GM19452 (cell line): ENCODE data around the gene EI24.
"Not testable (repeated sequence)": the region's sequence is repeated elsewhere in the genome, so short reads cannot be mapped to it uniquely, and the experiment has no call there.

Source experiments
- ATAC-seq: cut with Tn5 transposase; IDR thresholded peaks from one replicate; pipeline ENCODE4 v1.9.1; 2021; ENCODE audit not compliant: unreplicated experiment

EI24 gene

DNA sequence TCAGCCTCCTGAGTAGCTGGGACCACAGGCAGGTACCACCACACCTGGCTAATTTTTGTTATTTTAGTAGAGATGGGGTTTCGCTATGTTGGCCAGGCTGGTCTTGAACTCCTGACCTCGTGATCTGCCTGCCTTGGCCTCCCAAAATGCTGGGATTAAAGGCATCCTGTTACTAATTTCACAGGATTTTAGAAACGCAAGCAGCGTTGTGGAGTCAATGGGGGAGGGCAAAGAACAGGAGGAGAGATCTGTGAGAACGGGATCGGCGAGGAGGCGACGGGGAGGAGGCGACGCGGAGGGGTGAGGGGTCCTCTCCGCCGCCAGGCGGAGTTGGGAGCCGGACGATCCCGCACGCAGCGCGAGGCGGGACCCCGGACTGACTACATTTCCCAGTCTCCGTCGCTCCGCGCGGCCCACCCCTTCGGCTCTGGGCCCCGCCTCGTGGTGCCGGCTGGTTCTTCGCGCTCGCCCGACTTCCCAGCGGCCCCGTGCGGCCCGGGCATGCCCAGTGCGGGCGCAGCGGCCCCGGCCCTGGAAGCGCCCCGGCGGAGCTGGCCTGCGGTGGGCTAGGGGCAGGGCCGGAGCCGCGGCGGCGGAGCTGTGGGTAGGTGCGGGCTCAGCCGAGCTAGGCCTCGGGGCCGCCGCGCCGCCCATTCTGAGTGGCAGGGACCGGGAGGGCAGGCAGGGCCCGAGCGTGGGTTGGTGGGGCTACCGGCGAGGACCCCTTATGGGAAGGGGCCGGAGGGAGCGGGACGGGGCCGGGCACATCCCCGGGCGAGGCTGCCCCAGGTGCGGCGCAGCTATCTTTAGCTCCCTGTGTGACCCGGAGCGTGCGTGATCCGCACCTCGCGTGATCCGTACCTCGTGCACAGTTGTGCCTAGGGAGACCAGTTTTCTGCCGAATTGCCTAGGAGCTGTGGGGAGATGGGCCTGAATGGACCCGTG is at the start of gene EI24:
Gene EI24, plus strand, starts transcription at position 508 of the 945 bp plus-strand sequence. CDS start 3,051 bp downstream, outside the sequence.
- peak; percentile 97 for ATAC-seq

DNA sequence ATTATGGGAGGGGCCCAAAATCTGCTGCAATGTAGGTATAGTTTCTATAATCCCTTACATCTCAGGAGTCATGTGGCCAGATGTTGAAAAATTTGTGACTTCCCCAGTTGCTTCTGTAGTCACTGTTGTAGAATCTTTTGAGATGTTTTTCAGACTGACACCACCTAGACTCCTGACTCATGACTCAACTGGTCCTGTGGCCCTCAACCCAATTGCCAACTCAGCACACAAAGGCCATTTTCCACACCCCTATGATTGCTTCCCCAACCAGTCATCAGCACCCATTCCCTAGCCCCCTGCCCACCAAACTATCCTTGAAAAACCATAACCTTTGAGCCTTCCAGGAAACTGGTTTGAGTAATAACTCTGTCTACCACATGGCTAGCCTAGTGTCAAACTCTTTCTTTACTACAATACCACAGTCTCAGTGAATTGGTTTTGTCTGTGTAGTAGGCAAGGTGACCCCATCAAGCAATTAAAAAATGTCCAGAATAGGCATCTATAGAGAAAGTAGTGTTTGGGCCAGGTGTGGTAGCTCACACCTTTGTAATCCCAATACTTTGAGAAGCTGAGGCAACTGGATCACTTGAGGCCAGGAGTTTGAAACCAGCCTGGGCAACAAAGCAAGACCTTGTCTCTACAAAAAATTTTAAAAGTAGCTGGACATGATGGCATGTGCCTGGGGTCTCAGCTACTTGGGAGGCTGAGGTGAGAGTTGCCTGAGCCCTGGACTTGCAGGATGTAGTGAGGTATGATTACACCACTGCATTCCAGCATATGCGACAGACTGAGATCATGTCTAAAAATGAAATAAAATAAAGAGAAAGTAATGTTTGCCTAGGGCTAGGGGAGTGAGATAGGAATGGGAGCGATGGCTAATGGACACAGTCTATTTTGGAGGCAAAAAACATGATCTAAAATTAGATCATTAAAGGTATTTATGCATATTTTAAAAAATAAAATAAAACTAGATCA is 49.1 kb upstream of the EI24 start:
- ATAC-seq, result no peak

DNA sequence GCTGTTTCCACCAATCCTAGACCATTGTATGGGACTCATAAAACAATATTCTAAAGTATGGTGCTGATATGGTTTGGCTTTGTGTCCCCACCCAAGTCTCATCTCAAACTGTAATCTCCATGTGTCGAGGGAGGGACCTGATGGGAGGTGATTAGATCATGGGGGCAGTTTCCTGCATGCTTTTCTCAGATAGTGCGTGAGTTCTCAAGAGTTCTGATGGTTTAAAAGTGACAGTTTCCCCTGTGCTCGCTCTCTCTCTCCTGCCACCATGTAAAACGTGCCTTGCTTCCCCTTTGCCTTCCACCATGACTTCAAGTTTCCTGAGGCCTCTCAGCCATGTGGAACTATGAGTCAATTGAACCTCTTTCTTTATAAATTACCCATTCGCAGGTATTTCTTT is 44.0 kb upstream of the EI24 start:
- no peak for ATAC-seq

GRCh38 chr11:125532668-125533067 is 36.6 kb upstream of the EI24 start:
- ATAC-seq, result no peak

GRCh38 chr11:125535585-125535984 is 33.7 kb upstream of the EI24 start:
- no peak for ATAC-seq

DNA sequence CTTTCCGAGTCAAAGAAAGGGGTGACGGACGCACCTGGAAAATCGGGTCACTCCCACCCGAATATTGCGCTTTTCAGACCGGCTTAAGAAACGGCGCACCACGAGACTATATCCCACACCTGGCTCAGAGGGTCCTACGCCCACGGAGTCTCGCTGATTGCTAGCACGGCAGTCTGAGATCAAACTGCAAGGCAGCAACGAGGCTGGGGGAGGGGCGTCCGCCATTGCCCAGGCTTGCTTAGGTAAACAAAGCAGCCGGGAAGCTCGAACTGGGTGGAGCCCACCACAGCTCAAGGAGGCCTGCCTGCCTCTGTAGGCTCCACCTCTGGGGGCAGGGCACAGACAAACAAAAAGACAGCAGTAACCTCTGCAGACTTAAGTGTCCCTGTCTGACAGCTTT is 32.4 kb upstream of the EI24 start:
- ATAC-seq, result not testable (repeated sequence)

- no peak for ATAC-seq
These were observed 26.6 kb upstream of the EI24 start for GRCh38 chr11:125542709-125543108.

DNA sequence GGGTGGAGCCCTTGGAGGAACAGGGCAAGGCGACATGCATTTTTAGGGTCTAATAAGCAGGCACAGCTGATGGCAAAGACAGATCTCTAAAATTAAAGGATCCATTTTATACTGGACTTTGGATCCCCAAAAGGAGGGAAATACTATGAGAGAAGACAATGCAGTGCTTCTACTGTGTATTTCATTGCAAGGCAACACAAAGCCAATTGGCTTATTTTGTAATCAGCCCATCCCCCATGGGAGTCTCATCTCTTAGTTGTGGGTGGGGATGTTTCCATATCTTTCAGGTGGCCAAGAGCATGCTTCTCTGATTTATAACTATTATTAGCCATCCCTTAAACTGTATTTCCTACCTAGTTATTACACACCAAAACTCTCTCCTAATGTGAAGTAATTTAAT is 18.5 kb upstream of the EI24 start:
- ATAC-seq, result no peak

GRCh38 chr11:125551835-125552342 is 17.4 kb upstream of the EI24 start:
- ATAC-seq, result no peak

- ATAC-seq, result no peak
These were observed 16.4 kb upstream of the EI24 start for GRCh38 chr11:125552927-125553326.

DNA sequence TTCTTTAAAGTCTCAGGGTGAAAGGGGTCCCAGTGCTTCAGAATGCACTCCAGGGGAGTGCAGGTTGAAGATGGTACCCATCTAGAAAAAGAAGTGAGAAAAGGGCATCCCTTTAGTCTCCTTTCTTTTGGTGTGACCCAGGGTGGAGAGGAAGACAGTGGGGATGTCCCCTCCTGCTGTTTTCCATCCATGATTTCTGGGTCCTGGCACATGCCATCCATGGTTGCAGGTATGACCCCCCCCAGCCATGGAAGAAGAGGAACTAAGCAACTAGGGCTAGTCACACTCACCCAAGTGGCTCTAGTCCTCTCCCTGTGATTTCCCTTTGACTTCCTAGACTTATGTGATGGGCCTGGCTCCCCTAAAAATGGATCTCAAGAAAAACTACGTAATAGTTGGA is 15.9 kb upstream of the EI24 start:
- ATAC-seq, result no peak

DNA sequence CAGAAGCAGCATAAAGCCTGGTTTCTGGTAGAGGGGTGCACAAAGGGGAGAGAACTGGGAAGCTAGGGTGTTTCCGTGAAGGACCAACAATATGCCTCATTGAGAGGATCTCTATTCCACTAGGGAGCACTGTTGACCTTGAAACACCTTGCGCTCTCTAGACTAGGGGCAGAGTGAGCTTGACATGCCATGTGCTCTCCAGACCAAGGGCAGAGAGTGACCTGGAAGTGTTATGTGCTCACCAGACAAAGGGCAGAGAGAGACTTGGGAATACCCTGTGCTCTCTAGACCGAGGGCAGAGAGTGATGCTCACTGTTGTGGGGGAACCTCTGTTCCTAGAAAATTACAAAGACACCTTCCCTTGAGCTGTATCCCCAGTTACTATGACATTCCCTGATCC is 15.2 kb upstream of the EI24 start:
- no peak for ATAC-seq

DNA sequence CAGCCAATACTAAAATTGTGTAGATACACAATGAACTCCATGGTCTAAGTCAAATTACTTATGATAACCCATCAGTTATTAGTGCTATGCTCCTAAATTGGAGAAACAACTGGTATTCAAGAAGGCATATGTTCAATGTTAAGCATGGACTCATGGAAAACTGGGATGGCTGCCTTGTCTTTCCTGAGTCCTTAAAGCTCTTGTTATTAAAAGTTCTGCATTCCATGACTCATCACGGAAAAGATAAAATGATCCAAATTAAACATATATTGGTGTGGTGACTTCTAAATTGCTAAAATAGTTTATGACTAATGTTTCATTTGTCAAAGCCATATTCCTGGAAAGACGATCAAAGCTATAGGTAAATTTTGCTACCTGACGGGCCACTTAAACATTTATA is 9.4 kb upstream of the EI24 start:
- no peak for ATAC-seq

DNA sequence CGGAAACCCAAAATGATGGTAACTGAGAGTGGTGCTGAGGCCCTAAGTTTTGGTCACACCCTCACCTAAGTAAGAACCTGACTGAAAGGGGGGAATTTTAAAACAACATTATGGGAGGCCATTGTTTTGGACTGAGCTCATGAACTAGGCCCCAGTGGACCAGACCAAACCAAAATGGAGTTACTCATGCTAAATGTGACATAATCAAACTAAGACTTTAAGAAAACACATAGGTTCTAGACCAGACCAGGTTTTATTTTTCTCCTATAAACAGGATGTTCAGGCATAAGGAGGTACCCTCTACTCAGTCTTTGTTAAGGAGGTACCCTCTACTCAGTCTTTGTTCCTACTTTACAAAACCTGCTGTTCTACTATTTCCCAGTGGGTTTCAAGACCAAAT is 7.4 kb upstream of the EI24 start:
- ATAC-seq, result no peak

DNA sequence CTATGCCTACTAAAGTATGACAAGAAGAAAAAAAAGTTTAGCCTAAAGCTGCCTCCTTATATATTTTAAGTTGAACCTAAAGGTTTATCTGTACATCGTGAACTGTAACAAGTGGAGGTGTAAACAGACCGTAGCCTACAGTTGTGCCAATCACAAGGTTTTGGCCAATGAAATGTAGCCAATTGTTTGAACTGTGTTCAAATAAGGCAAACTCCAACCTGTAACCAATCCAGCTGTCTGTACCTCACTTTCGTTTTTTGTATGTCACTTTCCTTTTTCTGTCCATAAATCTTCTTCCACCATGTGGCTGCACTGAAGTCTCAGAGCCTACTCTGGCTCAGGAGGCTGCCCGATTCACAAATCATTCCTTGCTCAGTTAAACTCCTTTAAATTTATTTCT is 6.8 kb upstream of the EI24 start:
- no peak for ATAC-seq

- ATAC-seq, result no peak
These were observed 4.9 kb upstream of the EI24 start for GRCh38 chr11:125564357-125564756.

GRCh38 chr11:125566235-125566634 is 3.0 kb upstream of the EI24 start:
- ATAC-seq, result no peak

- peak; percentile 35 for ATAC-seq
These were observed 791 bp downstream of the EI24 start for GRCh38 chr11:125569915-125570621.

DNA sequence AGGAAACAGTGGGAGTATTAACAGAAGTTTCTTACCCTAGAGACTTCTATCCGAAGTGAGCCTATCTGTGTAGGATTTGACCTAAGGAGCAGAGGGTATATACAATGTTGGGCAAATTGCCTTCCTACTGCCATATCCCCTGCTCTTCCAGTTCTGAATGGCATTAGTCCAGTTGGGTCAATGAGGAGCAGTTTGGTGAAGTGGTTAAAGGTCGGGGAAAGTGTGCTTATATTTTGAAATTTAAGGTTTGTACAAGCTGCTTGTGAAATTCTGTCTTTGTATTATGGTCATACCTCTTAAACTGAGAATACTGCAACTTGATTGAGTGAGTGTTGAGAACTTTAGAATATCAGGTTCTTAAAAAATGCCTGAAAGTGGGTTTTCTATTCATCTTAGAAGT is 1.7 kb downstream of the EI24 start:
- ATAC-seq, result no peak

- no peak for ATAC-seq
These were observed 3.6 kb downstream of the EI24 start for GRCh38 chr11:125572916-125573315.

DNA sequence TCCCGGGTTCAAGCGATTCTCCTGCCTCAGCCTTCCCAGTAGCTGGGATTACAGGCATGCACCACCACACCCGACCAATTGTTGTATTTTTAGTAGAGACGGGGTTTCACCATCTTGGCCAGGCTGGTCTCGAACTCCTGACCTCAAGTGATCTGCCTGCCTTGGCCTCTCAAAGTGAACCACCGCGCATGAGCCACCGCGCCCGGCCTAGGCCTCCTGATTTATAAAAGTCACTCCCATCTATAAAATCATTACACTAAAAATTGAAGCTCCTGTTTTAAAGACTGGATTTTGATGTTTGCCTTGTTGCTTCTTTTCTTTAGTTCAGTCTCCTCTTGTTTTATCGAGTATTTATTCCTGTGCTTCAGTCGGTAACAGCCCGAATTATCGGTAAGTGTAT is 7.9 kb downstream of the EI24 start:
- ATAC-seq, result not testable (repeated sequence)
